Measurements from ENCODE around the gene FAM131B.

- no peak for TF ChIP-seq EZH2phosphoT487 (IDR thresholded peaks at IDR 0.05; ENCODE audit: low read depth, severe bottlenecking, unreplicated experiment)
- TF ChIP-seq CTCF (IDR thresholded peaks at IDR 0.05; ENCODE audit: poor library complexity), result no peak
- TF ChIP-seq EZH2 (IDR thresholded peaks at IDR 0.05; ENCODE audit: borderline replicate concordance), result no peak
Measured at GRCh38 chr7:143395187-143396149, 33.0 kb upstream of the FAM131B start.

Data from hepatocyte (in vitro differentiated cells).